NCI-H1694 (cell line): ENCODE data around the gene THAP12.
A peak's percentile ranks its signal among the peaks of the same experiment; 100 is the strongest.
"Not testable (repeated sequence)": the region's sequence is repeated elsewhere in the genome, so short reads cannot be mapped to it uniquely, and the experiment has no call there.

Experiments
- DNase-seq: peaks from one replicate; lab custom pipeline; 2025; lab: John Stamatoyannopoulos, UW

Gene THAP12, protein sequence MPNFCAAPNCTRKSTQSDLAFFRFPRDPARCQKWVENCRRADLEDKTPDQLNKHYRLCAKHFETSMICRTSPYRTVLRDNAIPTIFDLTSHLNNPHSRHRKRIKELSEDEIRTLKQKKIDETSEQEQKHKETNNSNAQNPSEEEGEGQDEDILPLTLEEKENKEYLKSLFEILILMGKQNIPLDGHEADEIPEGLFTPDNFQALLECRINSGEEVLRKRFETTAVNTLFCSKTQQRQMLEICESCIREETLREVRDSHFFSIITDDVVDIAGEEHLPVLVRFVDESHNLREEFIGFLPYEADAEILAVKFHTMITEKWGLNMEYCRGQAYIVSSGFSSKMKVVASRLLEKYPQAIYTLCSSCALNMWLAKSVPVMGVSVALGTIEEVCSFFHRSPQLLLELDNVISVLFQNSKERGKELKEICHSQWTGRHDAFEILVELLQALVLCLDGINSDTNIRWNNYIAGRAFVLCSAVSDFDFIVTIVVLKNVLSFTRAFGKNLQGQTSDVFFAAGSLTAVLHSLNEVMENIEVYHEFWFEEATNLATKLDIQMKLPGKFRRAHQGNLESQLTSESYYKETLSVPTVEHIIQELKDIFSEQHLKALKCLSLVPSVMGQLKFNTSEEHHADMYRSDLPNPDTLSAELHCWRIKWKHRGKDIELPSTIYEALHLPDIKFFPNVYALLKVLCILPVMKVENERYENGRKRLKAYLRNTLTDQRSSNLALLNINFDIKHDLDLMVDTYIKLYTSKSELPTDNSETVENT

DNA sequence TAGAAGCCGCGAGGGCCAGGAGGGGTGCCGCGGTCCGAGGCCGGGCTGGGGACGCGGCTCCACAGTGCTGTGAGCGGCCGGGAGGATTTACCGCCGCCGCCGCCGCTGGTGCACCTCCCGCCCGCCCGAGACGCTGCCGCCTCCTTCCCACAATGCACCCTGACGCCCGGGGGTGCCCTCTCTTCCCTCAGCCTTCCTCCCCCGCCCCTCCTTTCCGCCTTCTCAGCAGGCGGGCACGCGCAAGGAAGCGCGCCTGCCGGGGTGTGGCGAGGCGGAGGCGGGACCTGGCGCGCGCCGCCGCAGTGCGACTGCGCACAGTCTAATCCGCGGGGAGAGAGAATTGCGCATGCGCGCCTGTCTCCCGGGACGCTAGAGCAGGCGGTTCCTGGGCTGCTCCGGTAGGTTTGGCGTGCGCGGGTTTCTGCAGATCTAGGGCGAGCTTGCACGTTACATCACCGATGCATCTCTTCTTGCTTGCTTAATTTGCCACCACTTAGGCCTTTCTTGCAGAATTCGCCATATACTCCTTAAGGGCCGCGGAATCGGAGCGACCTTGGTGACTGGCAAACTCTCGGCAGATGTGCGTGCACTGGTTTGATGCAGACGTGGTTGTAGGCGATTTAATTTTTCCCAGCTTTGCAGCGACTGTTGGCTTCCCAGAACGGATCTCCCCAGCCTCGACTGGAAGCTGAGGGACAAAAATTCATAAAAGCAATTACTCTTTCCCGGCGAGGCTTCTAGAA lies at the start of gene THAP12, which contains the start of gene GVQW3:
TSS of gene THAP12 (minus strand) at position 156 of the 743 bp plus-strand sequence. CDS start 296 bp downstream, outside the sequence.
TSS of gene GVQW3 (plus strand) at position 347 of the 743 bp plus-strand sequence. CDS start 506 bp downstream, outside the sequence.
- peak; percentile 88 for DNase-seq

DNA sequence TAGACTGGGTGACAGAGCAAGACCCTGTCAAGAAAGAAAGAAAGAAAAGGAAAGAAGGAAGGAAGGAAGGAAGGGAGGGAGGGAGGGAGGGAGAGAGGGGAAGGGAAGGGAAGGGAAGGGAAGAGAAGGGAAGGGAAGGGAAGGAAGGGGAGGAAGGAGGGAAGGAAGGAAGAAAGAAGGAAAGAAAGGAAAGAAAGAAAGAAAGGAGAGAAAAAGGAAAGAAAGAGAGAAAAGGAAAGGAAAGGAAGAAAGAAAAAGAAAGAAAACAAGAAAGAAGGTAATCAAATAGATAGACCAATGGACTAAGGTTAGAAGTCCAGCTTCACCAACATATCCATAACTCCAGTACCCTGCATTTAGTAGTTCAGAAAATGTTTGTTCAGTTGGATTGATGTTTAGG lies 45.7 kb upstream of the THAP12 start:
- DNase-seq, result no peak

DNA sequence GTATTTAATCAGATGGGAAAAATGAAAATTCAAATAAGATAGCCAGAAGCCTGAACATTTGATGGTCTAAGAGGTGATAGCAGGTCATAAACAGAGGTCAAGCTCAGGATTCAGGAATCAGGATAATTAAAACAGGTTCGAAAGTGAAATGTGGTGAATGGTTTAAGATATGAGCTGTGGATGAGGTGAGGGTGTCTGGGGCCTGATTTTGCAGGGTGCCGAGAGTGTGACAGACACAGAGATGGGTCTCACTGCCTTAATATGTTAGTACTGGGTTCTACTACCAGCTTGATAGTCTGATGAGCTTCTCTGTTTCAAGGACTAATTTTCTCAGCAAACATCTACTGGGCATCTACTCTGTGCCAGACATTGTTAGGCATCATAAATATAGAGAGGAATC lies 44.0 kb upstream of the THAP12 start:
- no peak for DNase-seq

DNA sequence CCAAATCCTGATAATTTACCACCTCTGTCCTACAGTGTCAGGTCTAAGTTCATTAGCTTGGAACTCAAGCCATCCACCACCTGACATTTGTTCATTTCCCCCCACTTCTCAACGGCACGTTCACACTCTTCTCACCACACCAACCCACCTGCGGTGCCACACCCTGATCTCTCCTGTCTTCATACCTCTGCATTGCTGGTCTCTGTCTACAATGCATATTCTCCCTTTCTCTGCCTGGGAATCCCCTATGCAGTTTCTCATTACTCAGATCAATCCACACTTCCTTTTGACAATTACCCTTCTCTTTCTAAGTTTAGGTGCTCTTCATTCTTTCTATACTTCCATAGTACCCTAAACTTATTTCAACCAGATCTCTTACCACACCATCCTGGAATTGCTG lies 43.4 kb upstream of the THAP12 start:
- DNase-seq, result no peak

DNA sequence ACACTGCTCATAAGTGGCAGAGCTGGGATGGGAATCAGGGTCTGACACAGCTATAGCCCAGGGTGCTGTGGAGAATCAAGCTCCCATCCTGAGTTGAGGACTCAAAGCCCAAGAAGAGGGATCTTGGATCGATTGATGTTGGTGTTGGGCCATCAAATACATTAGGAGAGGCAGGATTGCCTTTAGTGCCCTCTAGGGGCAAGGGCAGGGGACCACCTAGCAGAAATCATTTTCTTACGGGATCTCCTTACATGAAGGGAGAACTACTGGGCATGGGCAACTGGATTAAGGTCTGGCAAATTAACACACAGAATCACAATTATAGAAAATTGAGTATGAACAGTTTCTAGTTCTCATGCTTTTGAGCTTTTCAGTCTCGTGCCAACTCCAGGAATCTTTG lies 39.0 kb upstream of the THAP12 start:
- peak; percentile 17 for DNase-seq

DNA sequence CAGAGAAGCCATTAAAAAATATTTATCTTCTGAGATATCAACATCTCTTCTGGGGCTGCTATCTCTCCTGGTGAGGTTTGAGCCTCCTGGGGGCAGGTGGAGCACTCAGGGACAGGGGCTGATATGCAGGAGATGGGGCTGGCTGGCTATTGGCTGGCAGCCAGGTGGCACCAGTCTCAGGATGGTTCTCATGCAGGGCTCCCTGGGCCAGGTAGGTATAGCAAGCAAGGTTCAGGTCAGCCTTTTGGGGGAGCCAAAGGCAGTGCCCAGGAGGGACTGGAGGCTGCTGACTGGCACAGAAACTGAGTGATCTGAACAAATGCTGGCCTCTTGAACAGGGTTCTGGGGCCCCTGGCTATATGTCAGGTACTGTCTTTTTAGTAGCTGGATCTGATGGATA lies 34.1 kb upstream of the THAP12 start:
- DNase-seq, result no peak

DNA sequence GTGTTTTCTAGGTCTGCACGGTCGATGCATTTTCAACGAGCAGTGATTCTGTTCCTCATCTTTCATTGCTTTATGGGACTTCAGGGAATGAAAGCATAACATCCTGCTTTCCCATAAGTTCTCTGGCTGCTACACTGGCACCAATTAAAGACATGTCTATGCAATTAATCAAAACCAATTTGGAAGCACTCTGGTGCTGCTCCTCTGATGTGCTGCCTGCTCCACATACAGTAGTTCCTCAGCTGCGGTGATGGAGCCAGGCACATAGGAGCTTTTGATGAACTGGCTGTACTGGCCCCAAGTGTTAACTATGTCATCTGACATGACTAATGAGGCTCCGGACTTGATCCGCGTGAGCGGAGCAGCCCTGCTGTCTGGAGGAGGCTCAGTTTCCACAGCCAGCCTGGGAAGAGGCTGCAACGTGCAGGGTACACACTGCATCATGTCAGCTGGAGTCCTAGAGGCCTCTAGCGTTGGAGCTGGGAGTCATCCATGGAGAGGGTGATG lies 30.0 kb upstream of the THAP12 start:
- DNase-seq, result no peak

DNA sequence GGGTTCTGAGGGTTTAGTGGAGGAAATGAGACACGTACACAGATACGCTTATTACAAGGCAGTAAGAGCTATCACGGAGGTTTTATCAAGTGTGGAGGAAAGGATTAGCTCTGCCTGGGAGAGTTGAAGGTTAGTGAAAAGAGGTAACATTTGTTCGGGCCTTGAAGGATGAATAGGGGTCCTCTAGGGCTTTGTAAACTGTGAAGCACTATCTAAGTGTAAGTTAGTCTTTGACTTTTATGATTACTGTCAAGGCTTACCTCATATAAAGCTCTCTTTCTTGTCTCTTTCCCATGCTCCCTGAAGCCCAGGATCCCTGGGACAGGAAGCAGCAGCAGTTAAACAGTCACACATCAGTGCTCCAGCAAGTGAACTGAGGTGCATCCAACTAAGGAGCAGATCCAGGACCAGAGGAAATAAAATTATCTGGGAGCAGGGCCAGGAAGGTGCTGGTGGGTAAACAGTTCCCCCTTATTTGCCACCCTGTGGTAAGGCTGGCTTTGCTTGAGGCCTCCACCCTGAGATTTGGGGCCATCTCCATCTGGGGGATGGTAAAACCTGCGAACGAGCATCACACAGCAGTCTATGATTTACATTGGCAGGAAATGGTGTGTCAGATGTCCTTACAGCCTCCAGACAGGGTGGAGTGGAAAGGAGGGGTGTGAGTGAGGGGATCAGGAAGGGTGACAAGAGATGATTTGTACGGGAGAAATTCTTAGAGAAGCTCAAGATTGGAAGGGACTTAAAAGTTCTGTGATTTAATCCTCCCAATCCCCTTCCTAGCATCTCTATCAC lies 27.4 kb upstream of the THAP12 start:
- DNase-seq, result peak; percentile 4

DNA sequence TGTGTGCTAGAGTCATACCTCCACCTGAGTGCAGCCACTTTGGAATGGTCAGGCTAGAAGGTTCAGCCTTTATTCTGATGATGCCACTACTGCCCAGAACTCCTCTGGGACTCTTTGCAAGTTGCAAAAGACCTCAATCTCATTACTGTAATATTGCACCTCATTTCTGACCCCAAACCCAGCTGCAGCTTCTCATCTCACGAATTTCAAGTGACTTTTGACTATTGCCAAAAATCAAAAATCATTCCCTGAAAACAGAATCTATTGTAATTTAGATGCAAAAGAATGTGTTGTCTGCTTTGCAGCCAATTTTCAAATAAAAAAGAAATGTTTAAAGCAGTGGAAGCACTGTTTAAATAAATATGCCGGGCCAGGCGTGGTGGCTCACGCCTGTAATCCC lies 25.4 kb upstream of the THAP12 start:
- DNase-seq, result no peak

DNA sequence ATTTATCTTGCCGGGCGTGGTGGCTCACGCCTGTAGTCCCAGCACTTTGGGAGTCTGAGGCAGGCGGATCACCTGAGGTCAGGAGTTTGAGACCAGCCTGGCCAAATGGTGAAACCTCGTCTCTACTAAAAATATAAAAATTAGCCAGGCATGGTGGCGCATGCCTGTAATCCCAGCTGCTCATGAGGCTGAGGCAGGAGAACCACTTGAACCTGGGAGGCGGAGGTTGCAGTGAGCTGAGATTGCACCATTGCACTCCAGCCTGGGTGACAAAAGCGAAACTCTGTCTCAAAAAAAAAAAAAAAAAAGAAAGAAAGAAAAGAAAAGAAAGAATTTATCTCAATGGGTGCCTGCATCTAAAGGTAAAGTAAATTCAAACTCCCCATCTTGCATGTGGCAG lies 20.6 kb upstream of the THAP12 start:
- DNase-seq, result not testable (repeated sequence)

DNA sequence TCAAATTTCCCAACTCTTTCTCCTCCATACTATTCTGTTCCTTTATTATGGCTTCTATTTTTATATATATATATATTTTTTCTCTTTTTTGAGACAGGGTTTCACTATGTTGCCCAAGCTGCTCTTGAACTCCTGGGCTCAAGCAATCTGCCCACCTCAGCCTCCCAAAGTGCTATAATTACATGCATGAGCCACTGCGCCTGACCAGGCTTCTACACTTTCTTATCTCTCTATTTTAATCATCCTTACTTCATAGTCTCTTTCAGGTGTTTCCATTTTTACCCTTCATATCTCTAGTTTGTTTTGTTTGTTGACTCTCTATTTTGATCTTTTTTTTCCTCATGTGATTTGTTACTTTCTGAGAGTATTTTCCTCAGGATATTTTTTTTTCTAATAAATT lies 20.0 kb upstream of the THAP12 start:
- DNase-seq, result no peak

DNA sequence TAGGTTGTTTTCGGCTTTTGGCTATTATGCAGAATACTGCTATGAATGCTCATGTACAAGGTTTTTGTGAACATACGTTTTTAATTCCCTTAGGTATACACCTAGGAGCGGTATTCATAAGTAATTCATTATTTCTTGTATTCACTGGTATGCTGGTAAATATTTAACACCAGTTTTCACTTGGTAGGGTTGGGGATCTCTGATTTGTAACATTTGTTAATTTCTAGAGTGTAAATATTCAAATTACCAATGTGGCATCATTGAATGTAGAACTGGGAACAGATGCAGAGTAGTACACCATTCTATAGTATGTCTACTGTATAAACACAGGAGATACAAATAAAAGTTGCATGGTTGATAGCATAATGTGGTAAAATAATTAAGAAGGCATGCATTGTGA lies 16.5 kb upstream of the THAP12 start:
- no peak for DNase-seq

DNA sequence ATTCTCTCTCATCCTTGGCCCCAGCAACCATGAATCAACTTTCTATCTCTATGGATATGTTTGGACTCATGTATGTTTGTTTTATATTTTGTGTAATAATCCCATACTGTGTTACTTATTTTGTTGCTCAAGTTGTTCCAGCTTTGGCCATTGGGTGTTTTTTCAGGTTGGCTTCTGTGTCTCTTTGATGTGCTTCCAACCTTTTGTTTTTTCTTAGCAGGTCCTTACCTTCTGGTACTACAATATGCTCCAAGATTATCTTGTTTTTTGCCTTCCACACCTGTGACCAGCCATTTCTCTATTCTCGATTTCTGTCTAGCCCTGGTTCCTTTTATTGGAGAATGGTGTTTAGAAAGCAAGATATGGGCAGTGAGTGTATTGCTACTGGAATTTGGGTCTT lies 14.4 kb upstream of the THAP12 start:
- DNase-seq, result no peak

DNA sequence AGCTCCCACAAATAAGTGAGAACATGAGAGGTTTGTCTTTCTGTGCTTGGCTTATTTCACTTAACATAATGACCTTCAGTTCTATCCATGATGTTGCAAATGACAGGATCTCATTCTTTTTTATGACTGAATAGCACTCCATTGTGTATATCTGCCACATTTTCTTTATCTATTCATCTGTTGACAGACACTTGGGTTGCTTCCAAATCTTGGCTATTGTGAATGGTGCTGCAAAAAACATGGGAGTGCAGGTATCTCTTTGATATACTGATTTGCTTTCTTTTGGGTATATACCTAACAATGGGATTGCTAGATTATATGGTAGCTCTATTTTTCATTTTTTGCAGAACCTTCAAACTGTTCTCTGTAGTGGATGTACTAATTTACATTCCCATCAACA lies 13.5 kb upstream of the THAP12 start:
- no peak for DNase-seq

DNA sequence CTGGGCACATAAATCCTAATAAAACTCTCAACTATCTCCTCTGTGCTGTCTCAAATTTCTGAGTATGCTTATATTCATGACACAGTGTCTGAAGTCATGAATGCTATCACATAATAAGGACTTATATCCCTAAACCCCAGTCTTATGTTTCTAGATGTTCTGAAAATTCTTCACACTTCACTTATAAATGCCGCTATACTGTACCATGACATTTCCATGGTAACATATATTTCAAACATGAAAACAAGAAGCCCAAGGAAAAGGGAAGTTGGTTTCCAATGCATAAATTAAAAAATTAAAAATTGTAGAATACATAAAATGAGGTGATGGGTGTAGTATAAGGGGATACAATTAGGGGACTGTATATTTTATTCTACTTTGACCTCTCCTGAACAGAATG lies 11.9 kb upstream of the THAP12 start:
- no peak for DNase-seq

DNA sequence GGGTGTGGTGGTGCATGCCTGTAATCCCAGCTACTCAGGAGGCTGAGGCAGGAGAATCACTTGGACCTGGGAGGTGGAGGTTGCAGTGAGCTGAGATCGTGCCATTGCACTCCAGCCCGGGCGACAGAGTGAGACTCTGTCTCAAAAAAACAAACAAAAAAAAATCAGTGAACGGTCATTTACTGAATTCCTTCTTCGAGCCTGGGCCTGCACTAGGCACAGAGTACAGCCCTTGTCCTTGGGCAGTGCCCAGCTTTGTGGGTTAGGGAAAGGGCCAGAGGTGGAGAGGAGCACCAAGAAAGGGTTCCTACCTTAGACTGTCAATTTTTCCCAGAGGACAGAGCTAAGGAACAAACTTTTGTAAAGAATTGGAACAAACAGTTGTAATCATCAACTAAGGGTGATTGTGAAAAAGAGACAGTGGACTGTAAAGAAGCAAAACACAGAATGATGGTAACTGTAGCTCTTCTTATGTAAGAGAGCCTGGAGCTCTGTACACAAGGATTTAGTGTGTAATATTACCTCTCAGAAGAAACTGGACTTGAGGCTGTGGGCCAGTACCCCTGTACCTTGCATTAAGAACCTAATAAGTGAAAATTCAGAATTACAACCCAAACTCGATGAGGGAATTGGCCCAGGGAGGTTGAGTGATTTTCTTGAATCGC lies 11.0 kb upstream of the THAP12 start:
- no peak for DNase-seq

DNA sequence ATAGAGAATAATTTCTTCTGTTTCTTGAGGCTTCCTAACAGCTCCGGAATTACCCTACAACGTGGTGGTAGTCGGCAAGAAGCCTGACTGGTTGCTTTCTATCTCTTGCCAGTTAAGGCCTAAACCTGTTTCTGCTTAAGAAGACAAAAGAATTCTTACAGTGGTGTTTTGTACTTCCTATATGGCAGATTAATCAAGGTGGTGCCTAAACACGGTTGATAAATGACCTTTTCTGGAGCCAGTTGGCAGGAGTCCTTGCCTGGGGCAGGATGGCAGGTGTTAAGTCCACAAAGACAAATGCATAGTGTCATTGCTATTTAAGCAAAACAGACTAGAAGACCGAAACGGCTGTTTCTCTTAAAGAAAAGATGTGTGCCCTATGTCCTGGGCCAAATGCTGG lies 10.1 kb upstream of the THAP12 start:
- DNase-seq, result no peak

DNA sequence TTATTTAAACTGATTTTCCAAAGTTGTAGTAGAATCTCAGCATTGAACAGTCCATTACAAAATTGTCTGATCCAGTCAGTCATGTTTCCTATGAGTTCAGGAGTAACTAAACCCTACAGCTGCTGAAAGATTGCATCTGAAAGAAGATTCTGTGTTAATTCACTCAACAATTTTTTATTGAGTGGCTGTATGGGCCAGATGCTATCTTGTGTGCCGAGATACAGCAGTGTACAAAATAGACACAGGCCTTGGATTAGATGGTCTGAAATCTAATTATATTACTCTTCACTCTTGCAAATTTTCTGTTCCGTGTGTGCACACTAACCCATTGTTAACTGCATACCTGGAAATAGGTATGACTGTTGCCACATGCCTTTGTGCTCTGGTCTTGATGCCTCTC lies 7.5 kb upstream of the THAP12 start:
- DNase-seq, result no peak

DNA sequence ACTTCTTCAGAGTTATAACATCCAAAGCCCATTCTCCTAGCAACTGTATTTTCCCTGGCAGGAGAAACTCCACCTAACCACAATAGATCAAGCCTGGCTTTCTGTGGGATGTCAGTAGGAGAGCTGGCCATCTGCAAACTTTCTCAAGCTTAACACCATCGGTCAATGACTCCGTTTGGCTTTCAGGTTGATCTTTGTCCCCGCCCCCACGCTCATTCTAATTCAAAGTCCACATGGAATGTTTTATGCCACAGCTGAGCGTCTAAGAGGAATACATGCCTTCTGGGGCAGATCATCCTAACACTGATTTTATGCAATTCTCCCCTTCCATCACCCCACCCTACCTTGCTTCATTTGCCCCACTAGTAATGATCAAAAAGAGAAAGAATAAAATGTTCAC lies 5.0 kb upstream of the THAP12 start:
- no peak for DNase-seq

DNA sequence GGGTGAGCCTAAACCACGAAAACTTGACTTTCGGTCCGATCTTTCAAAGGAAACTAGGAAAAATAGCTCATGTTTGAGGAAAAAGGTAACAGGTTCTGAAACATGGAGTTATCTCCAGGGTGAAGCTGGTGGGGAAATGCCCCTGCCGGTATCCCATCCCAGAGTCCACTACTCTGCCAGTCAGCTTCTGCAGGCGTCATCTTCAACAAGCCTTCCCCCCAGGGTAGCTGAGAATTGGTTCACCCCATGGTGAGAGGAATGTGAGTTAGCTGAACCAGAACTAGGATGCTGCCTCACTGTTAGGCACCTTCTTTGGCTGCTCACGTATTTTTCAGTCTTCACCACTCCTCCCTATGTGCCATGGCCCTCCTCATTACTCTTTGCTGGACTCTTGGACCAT lies 1.3 kb upstream of the THAP12 start:
- no peak for DNase-seq
